Panc1 (cell line): ENCODE results near the gene HRCT1.

Experiments
- POLR2AphosphoS5 ChIP-seq: IDR thresholded peaks from 2 replicates; pipeline ENCODE4 v1.6.1; 2012; ENCODE audit warnings: mild to moderate bottlenecking, low read depth, low read length, moderate library complexity
- TCF7L2 ChIP-seq: IDR thresholded peaks from 2 replicates; pipeline ENCODE4 v1.6.1; 2011; ENCODE audit warnings: mild to moderate bottlenecking, low read depth, low read length, inconsistent platforms
- TF ChIP-seq, protein P1 (sequence below): fragments of 450-650 bp; IDR thresholded peaks from 2 replicates; pipeline ENCODE4 v1.5.1; 2017; ENCODE audit warnings: mild to moderate bottlenecking

DNA sequence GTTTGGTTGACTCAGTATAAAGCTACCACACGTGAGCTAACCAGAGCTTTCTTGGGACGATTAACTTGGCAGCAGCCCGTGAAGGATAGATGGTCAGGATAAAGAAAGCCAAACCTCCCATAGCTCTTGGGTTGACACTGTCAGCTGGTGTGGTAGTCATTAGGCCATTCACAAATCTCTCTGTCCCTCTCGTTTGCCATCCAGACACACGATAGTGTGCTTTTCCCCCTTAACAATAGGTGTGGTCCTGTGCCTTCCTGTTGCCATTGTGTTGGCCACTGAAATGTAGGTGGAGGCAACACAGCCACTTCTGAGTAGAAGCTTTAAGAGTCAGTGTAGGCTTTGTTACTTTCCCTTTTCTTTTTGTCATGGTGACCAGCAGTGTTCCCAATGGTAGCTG lies 47.5 kb upstream of the HRCT1 start:
- TF ChIP-seq POLR2AphosphoS5 (no peak), TCF7L2 (no peak)
- TF ChIP-seq, protein P1, sequence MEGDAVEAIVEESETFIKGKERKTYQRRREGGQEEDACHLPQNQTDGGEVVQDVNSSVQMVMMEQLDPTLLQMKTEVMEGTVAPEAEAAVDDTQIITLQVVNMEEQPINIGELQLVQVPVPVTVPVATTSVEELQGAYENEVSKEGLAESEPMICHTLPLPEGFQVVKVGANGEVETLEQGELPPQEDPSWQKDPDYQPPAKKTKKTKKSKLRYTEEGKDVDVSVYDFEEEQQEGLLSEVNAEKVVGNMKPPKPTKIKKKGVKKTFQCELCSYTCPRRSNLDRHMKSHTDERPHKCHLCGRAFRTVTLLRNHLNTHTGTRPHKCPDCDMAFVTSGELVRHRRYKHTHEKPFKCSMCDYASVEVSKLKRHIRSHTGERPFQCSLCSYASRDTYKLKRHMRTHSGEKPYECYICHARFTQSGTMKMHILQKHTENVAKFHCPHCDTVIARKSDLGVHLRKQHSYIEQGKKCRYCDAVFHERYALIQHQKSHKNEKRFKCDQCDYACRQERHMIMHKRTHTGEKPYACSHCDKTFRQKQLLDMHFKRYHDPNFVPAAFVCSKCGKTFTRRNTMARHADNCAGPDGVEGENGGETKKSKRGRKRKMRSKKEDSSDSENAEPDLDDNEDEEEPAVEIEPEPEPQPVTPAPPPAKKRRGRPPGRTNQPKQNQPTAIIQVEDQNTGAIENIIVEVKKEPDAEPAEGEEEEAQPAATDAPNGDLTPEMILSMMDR = no peak
